PC-3 (cell line): ENCODE data around the gene CLASP2. TPM values are rescaled to one million over a fixed set of nuclear protein-coding genes. Genes with fewer than 3 reads are reported as not detected.

Experiments
- ATAC-seq: fragments of 200-7000 bp; cut with Tn5 transposase; 2 replicates; pipeline ENCODE4 v1.9.1; 2020; ENCODE audit warnings: mild to moderate bottlenecking, moderate library complexity
- BruUV-seq: library from RNA; stranded (reverse); fragments of 400-500 nt; replicated peaks from 2 replicates; lab custom pipeline; 2021; lab: Mats Ljungman, UMichigan
- CTCF ChIA-PET: fragments of 300-600 bp; sonication (Branson Sonifier 250); formaldehyde crosslinking; loops from one replicate; lab custom pipeline; 2022; ENCODE audit warnings: antibody characterized with exemption; lab: Charles Lee
- POLR2A ChIA-PET: fragments of 300-600 bp; sonication (Branson Sonifier 250); formaldehyde crosslinking; loops from one replicate; lab custom pipeline; 2022; ENCODE audit warnings: antibody characterized with exemption; ENCODE audit not compliant: unreplicated experiment; lab: Charles Lee
- DNase-seq: peaks from one replicate; pipeline ENCODE4 v3.0.0-alpha.2; 2015
- H2AFZ ChIP-seq: fragments of 300-600 bp; sonication (generic); 2 replicates; pipeline ENCODE4 v1.6.0; 2016; ENCODE audit warnings: antibody characterized with exemption, low read length
- H3F3A ChIP-seq: fragments of 300-600 bp; sonication (generic); one replicate; pipeline ENCODE4 v1.6.0; 2017; ENCODE audit warnings: antibody characterized with exemption, low read length, control low read depth, mild to moderate bottlenecking; ENCODE audit not compliant: unreplicated experiment
- H3K27ac ChIP-seq: fragments of 300-600 bp; sonication (generic); 2 replicates; pipeline ENCODE4 v1.5.1; 2016; ENCODE audit warnings: mild to moderate bottlenecking, low read length
- H3K27me3 ChIP-seq: fragments of 300-600 bp; sonication (generic); 2 replicates; pipeline ENCODE4 v1.6.1; 2016; ENCODE audit warnings: low read length, mixed read lengths
- H3K36me3 ChIP-seq: fragments of 300-600 bp; sonication (generic); 2 replicates; pipeline ENCODE4 v1.6.1; 2016; ENCODE audit warnings: low read depth, mixed run types, low read length, mixed read lengths
- H3K4me1 ChIP-seq: fragments of 300-600 bp; sonication (generic); 2 replicates; pipeline ENCODE4 v1.5.1; 2016; ENCODE audit warnings: low read length; ENCODE audit not compliant: insufficient read depth
- H3K4me2 ChIP-seq: fragments of 300-600 bp; sonication (generic); 2 replicates; pipeline ENCODE4 v1.6.0; 2016; ENCODE audit warnings: low read length
- H3K4me3 ChIP-seq: fragments of 300-600 bp; sonication (generic); 2 replicates; pipeline ENCODE4 v1.5.1; 2016; ENCODE audit warnings: mild to moderate bottlenecking, low read length, mixed read lengths
- H3K79me2 ChIP-seq: fragments of 300-600 bp; sonication (generic); 2 replicates; pipeline ENCODE4 v1.6.1; 2017; ENCODE audit warnings: low read length, mixed read lengths
- H3K9ac ChIP-seq: fragments of 300-600 bp; sonication (generic); 2 replicates; pipeline ENCODE4 v1.6.0; 2016; ENCODE audit warnings: mild to moderate bottlenecking, low read length
- H3K9me2 ChIP-seq: fragments of 300-600 bp; sonication (generic); replicated peaks from 2 replicates; pipeline ENCODE4 v1.6.1; 2016; ENCODE audit warnings: mixed run types, low read length, mixed read lengths
- H3K9me3 ChIP-seq: fragments of 300-600 bp; sonication (generic); 2 replicates; pipeline ENCODE4 v1.6.1; 2016; ENCODE audit warnings: low read length, mixed read lengths
- H4K20me1 ChIP-seq: fragments of 300-600 bp; sonication (generic); 2 replicates; pipeline ENCODE4 v1.6.1; 2016; ENCODE audit warnings: low read length, mixed read lengths
- EZH2 ChIP-seq: fragments of 300-600 bp; sonication (generic); IDR thresholded peaks from one replicate; pipeline ENCODE4 v1.6.1; 2017; ENCODE audit warnings: antibody characterized with exemption, mild to moderate bottlenecking, low read length; ENCODE audit not compliant: unreplicated experiment
- EZH2phosphoT487 ChIP-seq: fragments of 300-600 bp; sonication (generic); IDR thresholded peaks from 2 replicates; pipeline ENCODE4 v1.6.1; 2018; ENCODE audit warnings: mild to moderate bottlenecking, antibody characterized with exemption, low read length, borderline replicate concordance
- intact Hi-C: fragments of 100-400 bp; cut with micrococcal nuclease; formaldehyde crosslinking; loops from 2 replicates; pipeline ENCODE4 v1.9.0; 2023
- total RNA-seq: library from RNA; depleted of rRNA; stranded (reverse); fragments of >200 nt; gene quantifications from 2 replicates; pipeline ENCODE4 v1.2.3, GENCODE V29; 2014
- TF ChIP-seq, protein P1 (sequence below): fragments of 300-600 bp; sonication (generic); conservative IDR thresholded peaks from 2 replicates; pipeline ENCODE4 v1.5.1; 2017; ENCODE audit warnings: antibody characterized with exemption, low read depth, mild to moderate bottlenecking, low read length

Gene CLASP2
- total RNA-seq, 1 experiment from 2014 or later = 84.8 TPM

DNA sequence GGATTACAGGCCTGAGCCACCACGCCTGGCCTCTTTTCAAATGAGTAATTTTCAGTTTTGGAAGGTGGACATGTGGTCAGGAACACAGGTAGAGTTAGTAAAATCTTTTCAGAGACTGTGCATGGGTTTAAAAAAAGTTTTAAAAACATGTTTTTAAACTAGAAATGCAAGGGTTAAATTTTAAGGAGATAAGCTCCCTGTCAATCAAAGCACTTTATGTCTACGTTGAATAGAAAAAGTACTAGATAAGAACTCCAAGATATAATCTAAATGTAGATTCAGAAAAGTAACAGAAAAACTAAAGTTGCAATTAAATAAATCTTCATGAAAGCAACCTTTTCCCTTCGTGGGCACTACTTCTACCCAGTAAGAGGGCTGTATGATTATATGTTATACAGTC, 131.7 kb downstream of the CLASP2 start:
- Histone ChIP-seq H3K4me3 (no peak overlapping the region), H2AFZ (no peak overlapping the region), H3K9ac (no peak overlapping the region), H3K4me2 (no peak overlapping the region), H3K9me3 (no peaks in the 10 kb centered on the region), H3K27ac (no peak overlapping the region), H3F3A (peaks cover 2% of the 10 kb centered on the region), H3K27me3 (no peaks in the 10 kb centered on the region), H4K20me1 (0 out of 2 replicates have a peak, but pooled peaks cover 3% of the 10 kb centered on the region), H3K9me2 (no peaks in the 10 kb centered on the region), H3K36me3 (no peaks in the 10 kb centered on the region; the same call in 1 of the 2 replicates), H3K79me2 (no peaks in the 10 kb centered on the region), H3K4me1 (peaks cover 26% of the 10 kb centered on the region)
- BruUV-seq = no TSS peak
- no peak for ATAC-seq
- TF ChIP-seq EZH2phosphoT487 (no peak), EZH2 (no peak)
- TF ChIP-seq, protein P1, sequence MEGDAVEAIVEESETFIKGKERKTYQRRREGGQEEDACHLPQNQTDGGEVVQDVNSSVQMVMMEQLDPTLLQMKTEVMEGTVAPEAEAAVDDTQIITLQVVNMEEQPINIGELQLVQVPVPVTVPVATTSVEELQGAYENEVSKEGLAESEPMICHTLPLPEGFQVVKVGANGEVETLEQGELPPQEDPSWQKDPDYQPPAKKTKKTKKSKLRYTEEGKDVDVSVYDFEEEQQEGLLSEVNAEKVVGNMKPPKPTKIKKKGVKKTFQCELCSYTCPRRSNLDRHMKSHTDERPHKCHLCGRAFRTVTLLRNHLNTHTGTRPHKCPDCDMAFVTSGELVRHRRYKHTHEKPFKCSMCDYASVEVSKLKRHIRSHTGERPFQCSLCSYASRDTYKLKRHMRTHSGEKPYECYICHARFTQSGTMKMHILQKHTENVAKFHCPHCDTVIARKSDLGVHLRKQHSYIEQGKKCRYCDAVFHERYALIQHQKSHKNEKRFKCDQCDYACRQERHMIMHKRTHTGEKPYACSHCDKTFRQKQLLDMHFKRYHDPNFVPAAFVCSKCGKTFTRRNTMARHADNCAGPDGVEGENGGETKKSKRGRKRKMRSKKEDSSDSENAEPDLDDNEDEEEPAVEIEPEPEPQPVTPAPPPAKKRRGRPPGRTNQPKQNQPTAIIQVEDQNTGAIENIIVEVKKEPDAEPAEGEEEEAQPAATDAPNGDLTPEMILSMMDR = no peak
- POLR2A ChIA-PET = no interaction called here
- intact Hi-C loops = no loop called here
- CTCF ChIA-PET = no interaction called here
- DNase-seq = no peak

DNA sequence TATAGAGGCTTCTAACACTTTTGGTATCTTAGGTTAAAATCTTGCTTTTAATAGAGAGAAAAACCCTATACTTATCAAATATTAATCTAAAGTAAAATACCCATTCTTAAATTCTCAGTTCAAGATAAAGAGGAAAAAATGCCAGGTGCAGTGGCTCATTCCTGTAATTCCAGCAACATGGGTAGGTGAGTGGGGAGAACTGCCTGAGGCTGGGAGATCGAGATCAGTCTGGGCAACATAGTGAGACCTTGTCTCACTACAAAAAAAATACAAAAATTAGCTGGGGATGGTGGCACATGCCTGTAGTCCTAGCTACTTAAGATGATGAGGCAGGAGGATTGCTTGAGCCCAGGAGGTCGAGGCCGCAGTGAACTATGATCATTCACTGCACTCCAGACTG, 135.8 kb downstream of the CLASP2 start:
- Histone ChIP-seq H3K9me2 (no peaks in the 10 kb centered on the region), H3K4me1 (peaks cover 64% of the 10 kb centered on the region), H3K9me3 (no peaks in the 10 kb centered on the region), H3K27me3 (no peaks in the 10 kb centered on the region), H2AFZ (no peak overlapping the region), H3K9ac (peak overlapping the region; percentile 95), H3K79me2 (no peaks in the 10 kb centered on the region), H3K27ac (peak overlapping the region; percentile 99), H3K36me3 (no peaks in the 10 kb centered on the region), H4K20me1 (no peaks in the 10 kb centered on the region), H3K4me2 (peak overlapping the region; percentile 84), H3K4me3 (peak overlapping the region; percentile 55; the same call in 1 of the 2 replicates), H3F3A (peaks cover 18% of the 10 kb centered on the region)
- ATAC-seq (no peak), DNase-seq (peak; percentile 42)
- CTCF ChIA-PET = no interaction called here
- BruUV-seq = no TSS peak
- intact Hi-C loops = loop anchor here (5.0 kb wide), 2 partner anchors 45 to 135 kb away; partner anchors contain the start of gene CLASP2
- TF ChIP-seq EZH2 = no peak
- TF ChIP-seq, protein P1 = no peak
- TF ChIP-seq EZH2phosphoT487 = no peak
- POLR2A ChIA-PET = no interaction called here

DNA sequence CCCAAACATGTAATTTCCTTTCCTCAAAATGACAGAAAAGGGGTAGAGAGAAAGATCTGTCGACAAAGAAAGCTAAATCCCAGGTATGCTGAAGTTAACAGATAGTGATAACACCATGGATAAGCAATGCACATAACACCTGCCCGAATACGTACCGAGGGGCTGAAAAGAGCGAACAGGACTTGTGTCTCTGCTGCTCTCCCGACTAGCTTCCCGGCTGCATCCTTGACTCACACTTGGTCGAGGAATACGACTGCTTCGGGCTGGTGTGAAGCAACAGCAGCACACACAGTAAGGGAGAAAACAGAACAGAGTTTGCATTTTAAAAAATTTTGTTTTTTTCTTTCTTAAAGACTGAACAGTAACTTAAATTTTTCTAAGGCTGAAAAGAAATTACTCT, 136.4 kb downstream of the CLASP2 start:
- intact Hi-C loops = loop anchor here (5.0 kb wide), 2 partner anchors 46 to 136 kb away; partner anchors contain the start of gene CLASP2
- H3K36me3 ChIP-seq = no peaks in the 10 kb centered on the region
- peak overlapping the region; percentile 84 for H3K4me2 ChIP-seq
- no peaks in the 10 kb centered on the region for H3K27me3 ChIP-seq
- peak overlapping the region; percentile 37 for H2AFZ ChIP-seq
- peak overlapping the region; percentile 99 for H3K27ac ChIP-seq
- no peaks in the 10 kb centered on the region for H3K79me2 ChIP-seq
- peak; percentile 71 for DNase-seq
- H3K9me2 ChIP-seq = no peaks in the 10 kb centered on the region
- H3K9me3 ChIP-seq = no peaks in the 10 kb centered on the region
- TSS peak; percentile 79 for BruUV-seq
- peak overlapping the region; percentile 95 for H3K9ac ChIP-seq
- POLR2A ChIA-PET = interaction anchor here (0.6 kb wide), 1 partner anchor 141 kb away, joined by 6 read pairs; the partner anchor contains the start of gene UBP1
- ATAC-seq = peak; percentile 33
- TF ChIP-seq, protein P1 = no peak
- TF ChIP-seq EZH2 (no peak), EZH2phosphoT487 (no peak)
- peaks cover 66% of the 10 kb centered on the region for H3K4me1 ChIP-seq
- peaks cover 18% of the 10 kb centered on the region for H3F3A ChIP-seq
- H3K4me3 ChIP-seq = peak overlapping the region; percentile 55
- H4K20me1 ChIP-seq = no peaks in the 10 kb centered on the region
- CTCF ChIA-PET = no interaction called here
